Measurements from ENCODE around the gene ARF3. TPM values are rescaled to one million over a fixed set of nuclear protein-coding genes. Genes with fewer than 3 reads are reported as not detected.

The ARF3 gene
- total RNA-seq, 1 experiment from 2014 or later: 166 TPM

DNA sequence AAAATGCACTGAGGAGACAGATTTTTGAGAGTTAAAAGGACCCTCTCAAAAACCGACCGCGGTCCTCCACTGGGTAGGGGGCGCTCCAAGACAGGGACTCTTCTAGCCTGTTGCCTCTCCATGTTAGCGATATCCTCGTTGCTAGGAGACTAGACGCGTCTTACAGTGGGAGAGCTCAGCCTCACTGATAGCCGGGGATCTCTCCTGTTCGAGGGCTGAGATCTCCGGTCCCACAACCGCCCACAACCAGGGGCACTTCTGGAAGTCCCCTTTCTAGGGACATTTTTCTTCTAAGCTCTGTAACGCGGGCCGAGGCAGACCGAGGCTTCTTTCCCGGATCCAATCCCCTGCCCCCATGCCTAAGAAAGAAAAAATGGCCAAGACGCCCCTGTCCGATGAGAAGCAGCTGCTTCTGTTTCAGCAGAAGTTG, 53.3 kb downstream of the ARF3 start:
- ChIA-PET CTCF (interaction anchor here (0.6 to 0.9 kb wide), 4 partner anchors 9 to 17 kb away, joined by 3 to 4 read pairs (median 4); no protein-coding TSS in a partner anchor), RAD21 (ENCODE audit: low non-redundant PET in 1 of 2, low total read pairs in 2 of 2, uncharacterized antibody in 2 of 2, unreplicated experiment in 2 of 2) (no interaction called here), POLR2A (no interaction called here)
- Histone ChIP-seq H4K20me1 (ENCODE audit: insufficient read depth) (no peaks in the 10 kb centered on the region), H3K4me1 (ENCODE audit: control insufficient read depth in 1 of 2, insufficient read depth in 2 of 2, low read length in 2 of 2) (peaks cover 0 to 3% of the 10 kb centered on the region in 2 experiments; a peak in 1 of 4 replicates), H3K4me2 (ENCODE audit: low read length) (peak overlapping the region; percentile 40), H3K27me3 (ENCODE audit: insufficient read depth, low read length) (no peaks in the 10 kb centered on the region), H3K27ac (ENCODE audit: low read depth, low read length) (no peak overlapping the region), H2AFZ (ENCODE audit: low read depth, low read length, poor library complexity, severe bottlenecking) (no peak overlapping the region), H3K36me3 (ENCODE audit: control insufficient read depth in 1 of 2, insufficient read depth in 2 of 2, low read length in 2 of 2) (no peaks in the 10 kb centered on the region), H3K9ac (ENCODE audit: low read length) (no peak overlapping the region), H3K9me3 (ENCODE audit: control insufficient read depth in 1 of 2, insufficient read depth in 1 of 2, low read depth in 1 of 2, low read length in 2 of 2) (no peaks in the 10 kb centered on the region), H3K9me2 (ENCODE audit: insufficient read depth) (no peaks in the 10 kb centered on the region), H3K4me3 (replicated peaks in 1 of 2; ENCODE audit: low read depth in 1 of 2, low read length in 2 of 2) (no peak overlapping the region), H3K79me2 (ENCODE audit: insufficient read depth, low read length) (no peaks in the 10 kb centered on the region)
- no TSS peak for BruUV-seq (replicated peaks)
- no peak for TF ChIP-seq EGR1 (IDR thresholded peaks at IDR 0.05; ENCODE audit: low read depth)
- TF ChIP-seq, protein P1, sequence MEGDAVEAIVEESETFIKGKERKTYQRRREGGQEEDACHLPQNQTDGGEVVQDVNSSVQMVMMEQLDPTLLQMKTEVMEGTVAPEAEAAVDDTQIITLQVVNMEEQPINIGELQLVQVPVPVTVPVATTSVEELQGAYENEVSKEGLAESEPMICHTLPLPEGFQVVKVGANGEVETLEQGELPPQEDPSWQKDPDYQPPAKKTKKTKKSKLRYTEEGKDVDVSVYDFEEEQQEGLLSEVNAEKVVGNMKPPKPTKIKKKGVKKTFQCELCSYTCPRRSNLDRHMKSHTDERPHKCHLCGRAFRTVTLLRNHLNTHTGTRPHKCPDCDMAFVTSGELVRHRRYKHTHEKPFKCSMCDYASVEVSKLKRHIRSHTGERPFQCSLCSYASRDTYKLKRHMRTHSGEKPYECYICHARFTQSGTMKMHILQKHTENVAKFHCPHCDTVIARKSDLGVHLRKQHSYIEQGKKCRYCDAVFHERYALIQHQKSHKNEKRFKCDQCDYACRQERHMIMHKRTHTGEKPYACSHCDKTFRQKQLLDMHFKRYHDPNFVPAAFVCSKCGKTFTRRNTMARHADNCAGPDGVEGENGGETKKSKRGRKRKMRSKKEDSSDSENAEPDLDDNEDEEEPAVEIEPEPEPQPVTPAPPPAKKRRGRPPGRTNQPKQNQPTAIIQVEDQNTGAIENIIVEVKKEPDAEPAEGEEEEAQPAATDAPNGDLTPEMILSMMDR (IDR thresholded peaks at IDR 0.05 in 2 of 3, conservative IDR thresholded peaks at IDR 0.05 in 1 of 3; ENCODE audit: borderline replicate concordance in 1 of 3, insufficient read depth in 1 of 3, low read depth in 2 of 3, low read length in 2 of 3): peak; percentile 24 to 64 (median 37); a peak in 3 of 6 replicates
- no peak for TF ChIP-seq ATF3 (IDR thresholded peaks at IDR 0.05)
- intact Hi-C loops (cut with micrococcal nuclease): no loop called here
- DNase-seq (ENCODE audit: low read depth, low spot score) (peak; percentile 52), ATAC-seq (peak; percentile 98)

DNA sequence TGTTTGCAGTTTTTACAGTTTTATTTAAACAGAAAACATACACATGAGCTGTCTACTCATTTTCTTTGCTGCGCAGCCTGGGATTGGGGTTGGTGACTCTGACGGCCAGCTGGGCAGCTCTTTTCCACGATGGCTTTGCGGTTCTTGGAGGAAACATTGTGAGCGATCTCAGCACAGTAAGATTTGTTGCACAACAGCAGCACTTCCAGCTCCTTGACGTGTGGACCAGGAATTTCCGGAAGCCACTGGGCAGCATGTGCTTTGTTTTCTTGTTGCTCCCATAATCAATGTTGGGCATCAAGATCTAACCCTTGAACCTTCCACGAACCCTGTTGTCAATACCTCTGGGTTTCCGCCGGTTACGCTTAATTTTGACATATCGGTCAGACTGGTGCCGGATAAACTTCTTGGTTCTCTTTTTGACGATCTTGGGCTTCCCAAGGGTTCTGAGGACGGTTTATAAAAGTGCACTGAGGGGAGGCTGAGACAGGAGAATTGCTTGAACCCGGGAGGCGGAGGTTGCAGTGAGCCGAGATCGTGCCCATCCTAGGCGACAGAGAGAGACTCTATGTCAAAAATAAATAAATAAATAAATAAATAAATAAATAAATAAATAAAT, 53.8 kb downstream of the ARF3 start:
- Histone ChIP-seq H3K27me3 (ENCODE audit: insufficient read depth, low read length) (no peaks in the 10 kb centered on the region), H3K9ac (ENCODE audit: low read length) (no peak overlapping the region), H3K79me2 (ENCODE audit: insufficient read depth, low read length) (no peaks in the 10 kb centered on the region), H2AFZ (ENCODE audit: low read depth, low read length, poor library complexity, severe bottlenecking) (no peak overlapping the region), H3K4me1 (ENCODE audit: control insufficient read depth in 1 of 2, insufficient read depth in 2 of 2, low read length in 2 of 2) (peaks cover 0 to 3% of the 10 kb centered on the region in 2 experiments; a peak in 1 of 4 replicates), H4K20me1 (ENCODE audit: insufficient read depth) (no peaks in the 10 kb centered on the region), H3K4me2 (ENCODE audit: low read length) (no peak overlapping the region), H3K27ac (ENCODE audit: low read depth, low read length) (no peak overlapping the region), H3K9me2 (ENCODE audit: insufficient read depth) (no peaks in the 10 kb centered on the region), H3K9me3 (ENCODE audit: control insufficient read depth in 1 of 2, insufficient read depth in 1 of 2, low read depth in 1 of 2, low read length in 2 of 2) (no peaks in the 10 kb centered on the region), H3K36me3 (ENCODE audit: control insufficient read depth in 1 of 2, insufficient read depth in 2 of 2, low read length in 2 of 2) (no peaks in the 10 kb centered on the region), H3K4me3 (replicated peaks in 1 of 2; ENCODE audit: low read depth in 1 of 2, low read length in 2 of 2) (no peak overlapping the region)
- no TSS peak for BruUV-seq (replicated peaks)
- CTCF ChIA-PET: interaction anchor here (0.7 to 4.2 kb wide), 3 partner anchors 12 to 17 kb away, joined by 3 to 26 read pairs (median 4); no protein-coding TSS in a partner anchor
- no peak for TF ChIP-seq EZH2phosphoT487 (IDR thresholded peaks at IDR 0.05; ENCODE audit: borderline replicate concordance)
- intact Hi-C loops (cut with micrococcal nuclease): no loop called here
- POLR2A ChIA-PET: no interaction called here
- DNase-seq (ENCODE audit: low read depth, low spot score) (no peak), ATAC-seq (no peak; the same call in 1 of the 2 replicates)
- RAD21 ChIA-PET (ENCODE audit: low non-redundant PET in 1 of 2, low total read pairs in 2 of 2, uncharacterized antibody in 2 of 2, unreplicated experiment in 2 of 2): no interaction called here

All from HCT116 (cell line).